Spleen (tissue), 11 donors: ENCODE data around the gene NUDT4. TPM values are rescaled to one million over a fixed set of nuclear protein-coding genes. Genes with fewer than 3 reads are reported as not detected.

Experiments
- DNase-seq: peaks from one replicate; pipeline ENCODE4 v3.0.0-alpha.2; 2020
- H3K27ac ChIP-seq, 8 donors: fragments of 200-600 bp; sonication (generic) in 7 of 8; 1 replicate in 4 of 8; 2 replicates in 4 of 8; pipeline versions ENCODE4 v1.5.0 to v1.8.0; 2016 to 2021; ENCODE audit warnings: inconsistent platforms in 4 of 8, mild to moderate bottlenecking in 4 of 8, moderate library complexity in 1 of 8
- H3K27me3 ChIP-seq, 7 donors: fragments of 200-600 bp; sonication (generic) in 6 of 7; replicated peaks in 1 of 7; 1 replicate in 4 of 7; 2 replicates in 3 of 7; pipeline versions ENCODE4 v1.5.0 to v1.8.0; 2016 to 2021; ENCODE audit warnings: inconsistent platforms in 3 of 7, mild to moderate bottlenecking in 1 of 7
- H3K36me3 ChIP-seq, 6 donors: fragments of 200-600 bp; sonication (generic) in 5 of 6; 1 replicate in 4 of 6; 2 replicates in 2 of 6; pipeline versions ENCODE4 v1.5.0 to v1.8.0; 2016 to 2021; ENCODE audit warnings: inconsistent platforms in 2 of 6
- H3K4me1 ChIP-seq, 6 donors: fragments of 200-600 bp; sonication (generic) in 5 of 6; 1 replicate in 3 of 6; 2 replicates in 3 of 6; pipeline versions ENCODE4 v1.5.0 to v1.8.0; 2016 to 2021; ENCODE audit warnings: inconsistent platforms in 3 of 6
- H3K4me3 ChIP-seq, 8 donors: fragments of 200-600 bp; sonication (generic) in 7 of 8; 1 replicate in 4 of 8; 2 replicates in 4 of 8; pipeline versions ENCODE4 v1.5.0 to v1.8.0; 2016 to 2021; ENCODE audit warnings: inconsistent platforms in 4 of 8, mild to moderate bottlenecking in 4 of 8, moderate library complexity in 2 of 8
- H3K9me3 ChIP-seq, 8 donors: fragments of 200-600 bp; sonication (generic) in 7 of 8; 1 replicate in 4 of 8; 2 replicates in 4 of 8; pipeline versions ENCODE4 v1.5.0 to v1.8.0; 2016 to 2021; ENCODE audit warnings: inconsistent platforms in 4 of 8
- CTCF ChIP-seq, 11 experiments: fragments of 200-600 bp in 7 of 11; fragments of 450-650 bp in 4 of 11; sonication (generic) in 4 of 11; IDR thresholded peaks in 8 of 11; conservative IDR thresholded peaks in 3 of 11; 1 replicate in 7 of 11; 2 replicates in 4 of 11; pipeline versions ENCODE4 v1.4.0 to v1.8.0; 2016 to 2021; ENCODE audit warnings: antibody characterized with exemption in 11 of 11, inconsistent platforms in 4 of 11, mild to moderate bottlenecking in 1 of 11
- POLR2A ChIP-seq, 3 donors: fragments of 450-650 bp; IDR thresholded peaks; one replicate each; pipeline ENCODE4 v1.5.1; 2017; ENCODE audit warnings: antibody characterized with exemption in 3 of 3, mild to moderate bottlenecking in 1 of 3
- POLR2AphosphoS5 ChIP-seq, 3 donors: sonication (generic); formaldehyde crosslinking; IDR thresholded peaks; one replicate each; pipeline ENCODE4 v1.5.1; 2017; ENCODE audit warnings: antibody characterized with exemption in 3 of 3
- WGBS, 5 donors: extraction: QIAGEN DNeasy Blood & Tissue Kit in 3 of 5; methylation state at CpG; one replicate each; pipeline versions ENCODE4 v1.1.5 to v1.1.7; 2013 to 2018; 5-methylcytosine and 5-hydroxymethylcytosine counted together
- intact Hi-C: fragments of 100-400 bp; cut with DNase I; formaldehyde crosslinking; loops from one replicate; pipeline ENCODE4 v1.15.0; 2023; ENCODE audit warnings: low total_unique reads
- polyA plus RNA-seq, 3 donors: library from polyadenylated mRNA; stranded (reverse); fragments of 200-250 nt; gene quantifications; one replicate each; pipeline ENCODE4 v1.2.1, GENCODE V29; 2013
- total RNA-seq, 7 donors: library from RNA; depleted of rRNA in 3 of 7; stranded (reverse); fragments of >200 nt in 3 of 7; fragmentation: NEBNext Ultra II Directional in 4 of 7; extraction: Animal tissue kit (Norgen Biotek cat#: 25700) in 4 of 7; gene quantifications; one replicate each; pipeline versions ENCODE4 v1.1.0 to v1.2.1, GENCODE V29; 2016 to 2021
- donor health status: healthy with polysubstance abuse.
- donor health status: DM: no; HTN: no; CAD: no; lungs with moderate emphysema.
- donor health status: DM: no; HTN: no; CAD: no.
- donor health status: Bipolar disorder and iron deficiency.
- donor health status: healthy.
- donor health status: DM: no; HTN: no; CAD: no.
- donor health status: DM: yes; HTN: yes; CAD: no.

NUDT4 gene
- total and polyA plus RNA-seq, 10 donors = 14.9 to 59.3 (median 42.2) TPM

GRCh38 chr12:93447555-93448290 is 70.0 kb downstream of the NUDT4 start:
- peak overlapping the region in 1 of 8 donors; percentile 36 for H3K27ac ChIP-seq
- peaks cover 0 to 5% (median 4%) of the 10 kb centered on the region in 6 donors for H3K4me1 ChIP-seq
- no peak for DNase-seq
- no peaks in the 10 kb centered on the region for H3K36me3 ChIP-seq
- intact Hi-C loops = no loop called here
- TF ChIP-seq CTCF (IDR thresholded peaks at IDR 0.05 in 8 of 11, conservative IDR thresholded peaks at IDR 0.05 in 3 of 11) = no peak
- no peak overlapping the region for H3K4me3 ChIP-seq
- H3K27me3 ChIP-seq = no peaks in the 10 kb centered on the region
- 54 to 71% (median 56%) methylated on average over 4 of the region's 4 CpGs for WGBS, 5 donors
- no peaks in the 10 kb centered on the region for H3K9me3 ChIP-seq

- intact Hi-C loops = no loop called here
- no peaks in the 10 kb centered on the region for H3K9me3 ChIP-seq
- no peak overlapping the region for H3K27ac ChIP-seq
- H3K4me3 ChIP-seq = no peak overlapping the region
- no peaks in the 10 kb centered on the region for H3K4me1 ChIP-seq
- TF ChIP-seq POLR2AphosphoS5 (IDR thresholded peaks at IDR 0.05) = no peak
- no peak for TF ChIP-seq CTCF (IDR thresholded peaks at IDR 0.05 in 8 of 11, conservative IDR thresholded peaks at IDR 0.05 in 3 of 11)
- TF ChIP-seq POLR2A (IDR thresholded peaks at IDR 0.05) = no peak
- 71 to 79% (median 75%) methylated on average over 5 of the region's 5 CpGs for WGBS, 5 donors
- no peaks in the 10 kb centered on the region for H3K27me3 ChIP-seq
- no peaks in the 10 kb centered on the region for H3K36me3 ChIP-seq
- DNase-seq = no peak
Measured at GRCh38 chr12:93448796-93449195, 71.1 kb downstream of the NUDT4 start.

- H3K4me1 ChIP-seq = no peaks in the 10 kb centered on the region
- no peaks in the 10 kb centered on the region for H3K27me3 ChIP-seq
- TF ChIP-seq CTCF (IDR thresholded peaks at IDR 0.05 in 8 of 11, conservative IDR thresholded peaks at IDR 0.05 in 3 of 11) = no peak
- no peak for TF ChIP-seq POLR2A (IDR thresholded peaks at IDR 0.05)
- no peak for TF ChIP-seq POLR2AphosphoS5 (IDR thresholded peaks at IDR 0.05)
- H3K36me3 ChIP-seq = no peaks in the 10 kb centered on the region
- no peak overlapping the region for H3K27ac ChIP-seq
- 61 to 86% (median 73%) methylated on average over 1 of the region's 1 CpG for WGBS, 5 donors
- H3K9me3 ChIP-seq = no peaks in the 10 kb centered on the region
- intact Hi-C loops = no loop called here
- H3K4me3 ChIP-seq = no peak overlapping the region
- DNase-seq = no peak
Measured at GRCh38 chr12:93449277-93449676, 71.6 kb downstream of the NUDT4 start.

GRCh38 chr12:93451423-93452158 is 73.9 kb downstream of the NUDT4 start:
- no peak overlapping the region for H3K27ac ChIP-seq
- no peaks in the 10 kb centered on the region for H3K4me1 ChIP-seq
- H3K27me3 ChIP-seq = no peaks in the 10 kb centered on the region
- no peaks in the 10 kb centered on the region for H3K9me3 ChIP-seq
- no peaks in the 10 kb centered on the region for H3K36me3 ChIP-seq
- 51 to 81% (median 59%) methylated on average over 3 of the region's 3 CpGs for WGBS, 5 donors
- no peak for DNase-seq
- intact Hi-C loops = no loop called here
- no peak overlapping the region for H3K4me3 ChIP-seq
- TF ChIP-seq POLR2A (IDR thresholded peaks at IDR 0.05) = no peak
- TF ChIP-seq POLR2AphosphoS5 (IDR thresholded peaks at IDR 0.05) = no peak
- TF ChIP-seq CTCF (IDR thresholded peaks at IDR 0.05 in 8 of 11, conservative IDR thresholded peaks at IDR 0.05 in 3 of 11) = no peak
